Karpas-422 (cell line): ENCODE data around the gene GRK2. TPM values are rescaled to one million over a fixed set of nuclear protein-coding genes. Genes with fewer than 3 reads are reported as not detected.

Source experiments
- DNase-seq: peaks from one replicate; pipeline ENCODE4 v3.0.0-alpha.2; 2015
- H2AFZ ChIP-seq: fragments of 200-600 bp; sonication (generic); 2 replicates; pipeline ENCODE4 v1.6.1; 2014; ENCODE audit warnings: antibody characterized with exemption, low read length, mixed read lengths
- H3K27ac ChIP-seq: fragments of 200-600 bp; sonication (generic); 2 replicates; pipeline ENCODE4 v1.5.1; 2014; ENCODE audit warnings: mild to moderate bottlenecking, low read length, moderate library complexity
- H3K27me3 ChIP-seq: fragments of 200-600 bp; sonication (generic); 2 replicates; pipeline ENCODE4 v1.6.1; 2014; ENCODE audit warnings: low read length, mixed read lengths
- H3K36me3 ChIP-seq: fragments of 200-600 bp; sonication (generic); 2 replicates; pipeline ENCODE4 v1.6.1; 2014; ENCODE audit warnings: low read length, mixed read lengths; ENCODE audit not compliant: insufficient read depth
- H3K4me1 ChIP-seq: fragments of 200-600 bp; sonication (generic); 2 replicates; pipeline ENCODE4 v1.6.1; 2014; ENCODE audit warnings: mild to moderate bottlenecking, low read length, mixed read lengths
- H3K4me2 ChIP-seq: fragments of 200-600 bp; sonication (generic); 2 replicates; pipeline ENCODE4 v1.6.1; 2014; ENCODE audit warnings: low read length, low read depth, mild to moderate bottlenecking; ENCODE audit not compliant: poor library complexity, severe bottlenecking
- H3K4me3 ChIP-seq: fragments of 200-600 bp; sonication (generic); 2 replicates; pipeline ENCODE4 v1.5.1; 2014; ENCODE audit warnings: mild to moderate bottlenecking, antibody characterized with exemption, low read length, mixed read lengths
- H3K79me2 ChIP-seq: fragments of 200-600 bp; sonication (generic); 2 replicates; pipeline ENCODE4 v1.6.1; 2014; ENCODE audit warnings: mild to moderate bottlenecking, low read length, mixed read lengths
- H3K9ac ChIP-seq: fragments of 200-600 bp; sonication (generic); 2 replicates; pipeline ENCODE4 v1.6.0; 2014; ENCODE audit warnings: low read length
- H3K9me2 ChIP-seq: fragments of 200-600 bp; sonication (generic), shearing (Covaris generic); replicated peaks from 2 replicates; pipeline ENCODE4 v1.6.0; 2014; ENCODE audit warnings: mild to moderate bottlenecking, low read length, moderate library complexity; ENCODE audit not compliant: insufficient read depth
- H3K9me3 ChIP-seq: fragments of 300-700, 200-600 bp; sonication (generic); 2 replicates; pipeline ENCODE4 v1.6.1; 2014; ENCODE audit warnings: low read length, mixed read lengths
- H4K20me1 ChIP-seq: fragments of 200-600 bp; sonication (generic); 2 replicates; pipeline ENCODE4 v1.6.1; 2014; ENCODE audit warnings: mild to moderate bottlenecking, antibody characterized with exemption, low read length, low read depth; ENCODE audit not compliant: insufficient read depth
- total RNA-seq: library from RNA; depleted of rRNA; stranded (reverse); fragments of >200 nt; shearing (Covaris generic); gene quantifications from 2 replicates; pipeline ENCODE4 v1.2.3, GENCODE V29; 2014; ENCODE audit warnings: low replicate concordance

Gene GRK2
- total RNA-seq, 1 experiment from 2014 or later, result 94.7 TPM

- H3K4me3 ChIP-seq, result no peak overlapping the region
- H3K4me2 ChIP-seq, result peak overlapping the region; percentile 88
- peak overlapping the region; percentile 98 for H3K27ac ChIP-seq
- peaks cover 79% of the 10 kb centered on the region for H3K79me2 ChIP-seq
- no peaks in the 10 kb centered on the region for H3K27me3 ChIP-seq
- H4K20me1 ChIP-seq, result no peaks in the 10 kb centered on the region
- H3K4me1 ChIP-seq, result peaks cover 74% of the 10 kb centered on the region
- peak overlapping the region; percentile 49 for H3K9ac ChIP-seq
- peaks cover 11% of the 10 kb centered on the region; the same call in 1 of the 2 replicates for H3K36me3 ChIP-seq
- no peaks in the 10 kb centered on the region for H3K9me2 ChIP-seq
- H3K9me3 ChIP-seq, result no peaks in the 10 kb centered on the region
- H2AFZ ChIP-seq, result no peak overlapping the region
- DNase-seq, result peak; percentile 64
Measured at GRCh38 chr11:67275606-67276409, 9.5 kb downstream of the GRK2 start.

GRCh38 chr11:67276781-67277230 is 10.5 kb downstream of the GRK2 start:
- DNase-seq, result peak; percentile 72
- Histone ChIP-seq H3K27me3 (no peaks in the 10 kb centered on the region), H3K9me3 (no peaks in the 10 kb centered on the region), H2AFZ (no peak overlapping the region), H3K79me2 (peaks cover 69% of the 10 kb centered on the region), H3K4me2 (peak overlapping the region; percentile 88), H3K36me3 (peaks cover 11% of the 10 kb centered on the region; the same call in 1 of the 2 replicates), H3K9ac (peak overlapping the region; percentile 94), H3K4me3 (peak overlapping the region; percentile 68), H3K4me1 (peaks cover 64% of the 10 kb centered on the region), H3K9me2 (no peaks in the 10 kb centered on the region), H4K20me1 (no peaks in the 10 kb centered on the region), H3K27ac (peak overlapping the region; percentile 98)

- Histone ChIP-seq H3K79me2 (peaks cover 63% of the 10 kb centered on the region), H3K27ac (peak overlapping the region; percentile 98), H3K27me3 (no peaks in the 10 kb centered on the region), H2AFZ (no peak overlapping the region), H3K4me2 (peak overlapping the region; percentile 88), H3K4me3 (peak overlapping the region; percentile 68), H3K9me3 (no peaks in the 10 kb centered on the region), H3K9me2 (no peaks in the 10 kb centered on the region), H3K9ac (peak overlapping the region; percentile 94), H3K4me1 (peaks cover 58% of the 10 kb centered on the region), H3K36me3 (peaks cover 11% of the 10 kb centered on the region; the same call in 1 of the 2 replicates), H4K20me1 (no peaks in the 10 kb centered on the region)
- peak; percentile 97 for DNase-seq
Measured at GRCh38 chr11:67277231-67277961, 11.1 kb downstream of the GRK2 start.

- Histone ChIP-seq H3K4me2 (peak overlapping the region; percentile 88), H3K4me1 (peaks cover 49% of the 10 kb centered on the region), H3K27ac (peak overlapping the region; percentile 98), H3K27me3 (no peaks in the 10 kb centered on the region), H3K9me3 (no peaks in the 10 kb centered on the region), H3K36me3 (peaks cover 11% of the 10 kb centered on the region; the same call in 1 of the 2 replicates), H3K79me2 (peaks cover 54% of the 10 kb centered on the region), H3K4me3 (peak overlapping the region; percentile 59; the same call in 1 of the 2 replicates), H4K20me1 (no peaks in the 10 kb centered on the region), H3K9ac (peak overlapping the region; percentile 94), H2AFZ (no peak overlapping the region), H3K9me2 (no peaks in the 10 kb centered on the region)
- no peak for DNase-seq
Measured at GRCh38 chr11:67278135-67278938, 12.1 kb downstream of the GRK2 start.

- no peak overlapping the region for H2AFZ ChIP-seq
- H3K79me2 ChIP-seq, result peaks cover 46% of the 10 kb centered on the region
- H3K9me2 ChIP-seq, result no peaks in the 10 kb centered on the region
- no peaks in the 10 kb centered on the region for H3K27me3 ChIP-seq
- peak overlapping the region; percentile 98 for H3K27ac ChIP-seq
- no peak overlapping the region for H3K4me3 ChIP-seq
- no peaks in the 10 kb centered on the region for H4K20me1 ChIP-seq
- no peak overlapping the region for H3K4me2 ChIP-seq
- no peaks in the 10 kb centered on the region for H3K9me3 ChIP-seq
- no peak overlapping the region; the same call in 1 of the 2 replicates for H3K9ac ChIP-seq
- no peak for DNase-seq
- H3K4me1 ChIP-seq, result peaks cover 41% of the 10 kb centered on the region
- peaks cover 11% of the 10 kb centered on the region; the same call in 1 of the 2 replicates for H3K36me3 ChIP-seq
Measured at GRCh38 chr11:67278939-67279588, 12.8 kb downstream of the GRK2 start.

GRCh38 chr11:67279589-67280340 is 13.5 kb downstream of the GRK2 start:
- DNase-seq, result no peak
- Histone ChIP-seq H2AFZ (no peak overlapping the region), H3K9me2 (no peaks in the 10 kb centered on the region), H3K27me3 (no peaks in the 10 kb centered on the region), H3K9ac (no peak overlapping the region), H3K4me1 (peaks cover 35% of the 10 kb centered on the region), H3K27ac (no peak overlapping the region), H3K4me2 (no peak overlapping the region), H4K20me1 (no peaks in the 10 kb centered on the region), H3K36me3 (peaks cover 11% of the 10 kb centered on the region; the same call in 1 of the 2 replicates), H3K9me3 (no peaks in the 10 kb centered on the region), H3K4me3 (no peak overlapping the region), H3K79me2 (peaks cover 40% of the 10 kb centered on the region)

- Histone ChIP-seq H2AFZ (no peak overlapping the region), H3K9ac (no peak overlapping the region), H3K4me1 (peaks cover 29% of the 10 kb centered on the region), H3K79me2 (peaks cover 34% of the 10 kb centered on the region), H4K20me1 (no peaks in the 10 kb centered on the region), H3K9me2 (no peaks in the 10 kb centered on the region), H3K36me3 (peaks cover 11% of the 10 kb centered on the region; the same call in 1 of the 2 replicates), H3K27me3 (no peaks in the 10 kb centered on the region), H3K4me2 (no peak overlapping the region), H3K9me3 (no peaks in the 10 kb centered on the region), H3K4me3 (no peak overlapping the region), H3K27ac (no peak overlapping the region)
- no peak for DNase-seq
Measured at GRCh38 chr11:67280341-67280787, 14.1 kb downstream of the GRK2 start.
